GM18505 (cell line): Measurements from ENCODE around the gene AHRR.
"Not testable (repeated sequence)": the region's sequence is repeated elsewhere in the genome, so short reads cannot be mapped to it uniquely, and the experiment has no call there.

Source experiments
- ATAC-seq: cut with Tn5 transposase; IDR thresholded peaks from one replicate; pipeline ENCODE4 v1.9.1; 2021; ENCODE audit not compliant: unreplicated experiment
- POLR2A ChIP-seq: IDR thresholded peaks from 4 replicates; pipeline ENCODE4 v1.6.1; 2011; ENCODE audit warnings: borderline replicate concordance; ENCODE audit not compliant: insufficient read depth, insufficient read length; ENCODE audit errors: extremely low read depth

AHRR gene

DNA sequence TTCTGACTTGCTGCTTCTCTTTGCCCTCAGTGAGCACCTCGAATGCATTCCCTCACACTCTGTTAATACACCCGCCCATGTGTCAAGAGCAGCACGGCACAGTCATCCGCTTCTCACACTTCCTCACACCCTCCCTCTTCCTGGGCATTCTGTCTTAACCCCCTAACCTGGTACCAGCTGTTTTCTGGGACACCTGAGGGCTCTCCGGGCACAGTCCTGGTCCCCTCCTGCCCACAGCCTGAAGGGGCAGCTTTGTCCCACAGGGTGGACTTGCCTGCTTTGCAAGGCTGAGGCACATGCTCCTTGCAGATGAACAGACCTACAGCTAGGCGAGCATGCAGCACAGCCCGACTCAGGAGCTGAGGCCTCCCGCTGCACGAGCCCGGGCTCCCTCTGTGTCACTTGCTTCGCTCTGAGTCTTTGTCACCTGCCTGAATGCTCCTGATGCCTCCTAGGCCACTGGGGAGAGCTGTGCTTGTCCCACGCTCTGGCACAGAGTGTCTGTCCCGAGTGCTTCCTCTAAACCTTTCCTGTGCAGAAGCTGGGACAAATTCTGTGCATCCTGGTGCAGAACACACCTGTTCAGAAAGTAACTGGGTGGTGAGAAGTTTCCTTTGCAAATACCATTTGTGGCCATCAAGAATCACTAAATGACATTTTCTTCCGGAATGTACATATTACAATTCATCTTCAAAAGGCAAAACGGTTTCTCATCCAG, 47.8 kb downstream of the AHRR start:
- no peak for TF ChIP-seq POLR2A
- ATAC-seq = no peak

DNA sequence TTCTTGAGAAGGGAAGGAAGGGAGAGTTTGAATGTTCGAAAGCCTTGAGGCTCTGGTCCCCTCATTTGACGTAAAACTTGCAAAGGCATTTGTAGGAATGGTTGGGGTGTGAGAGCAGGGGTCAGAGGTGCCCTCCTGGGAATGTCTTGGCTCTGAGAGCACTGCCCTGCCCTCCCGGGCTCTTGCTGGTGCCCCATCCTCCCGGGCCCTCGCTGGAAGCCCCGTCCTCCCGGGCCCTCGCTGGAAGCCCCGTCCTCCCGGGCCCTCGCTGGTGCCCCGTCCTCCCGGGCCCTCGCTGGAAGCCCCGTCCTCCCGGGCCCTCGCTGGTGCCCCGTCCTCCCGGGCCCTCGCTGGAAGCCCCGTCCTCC, 48.3 kb downstream of the AHRR start:
- not testable (repeated sequence) for ATAC-seq

DNA sequence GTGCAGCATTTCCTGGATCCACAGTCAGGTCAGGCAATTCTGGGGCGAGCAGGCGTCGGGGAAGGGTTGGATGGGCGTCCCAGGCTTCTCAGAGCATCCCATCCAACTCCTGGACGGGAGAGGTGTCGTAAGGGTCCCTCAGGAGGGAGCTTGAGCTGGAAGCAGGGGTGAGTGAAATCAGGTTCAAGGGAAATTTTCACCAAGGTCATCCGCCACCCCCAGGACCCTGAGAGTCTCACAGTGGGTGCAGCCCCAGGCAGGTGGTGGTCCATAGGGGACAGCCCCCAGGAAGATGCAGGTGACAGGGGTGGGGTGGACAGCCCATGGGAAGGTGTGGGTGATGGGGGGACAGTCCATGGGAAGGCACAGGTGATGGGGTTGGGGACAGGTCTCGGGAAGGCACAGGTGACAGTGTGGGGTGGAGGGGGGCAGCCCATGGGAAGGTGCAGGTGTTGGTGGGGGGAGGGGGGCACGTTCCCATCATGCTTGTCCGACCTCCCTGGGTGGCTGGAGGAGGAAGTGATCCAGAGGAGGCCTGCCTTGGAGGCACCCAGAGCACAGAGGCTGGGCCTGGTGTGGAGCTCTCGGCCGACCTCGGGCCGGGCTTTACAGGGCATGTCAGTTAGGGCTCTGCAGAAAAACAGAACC, 48.9 kb downstream of the AHRR start:
- no peak for TF ChIP-seq POLR2A
- ATAC-seq = no peak

DNA sequence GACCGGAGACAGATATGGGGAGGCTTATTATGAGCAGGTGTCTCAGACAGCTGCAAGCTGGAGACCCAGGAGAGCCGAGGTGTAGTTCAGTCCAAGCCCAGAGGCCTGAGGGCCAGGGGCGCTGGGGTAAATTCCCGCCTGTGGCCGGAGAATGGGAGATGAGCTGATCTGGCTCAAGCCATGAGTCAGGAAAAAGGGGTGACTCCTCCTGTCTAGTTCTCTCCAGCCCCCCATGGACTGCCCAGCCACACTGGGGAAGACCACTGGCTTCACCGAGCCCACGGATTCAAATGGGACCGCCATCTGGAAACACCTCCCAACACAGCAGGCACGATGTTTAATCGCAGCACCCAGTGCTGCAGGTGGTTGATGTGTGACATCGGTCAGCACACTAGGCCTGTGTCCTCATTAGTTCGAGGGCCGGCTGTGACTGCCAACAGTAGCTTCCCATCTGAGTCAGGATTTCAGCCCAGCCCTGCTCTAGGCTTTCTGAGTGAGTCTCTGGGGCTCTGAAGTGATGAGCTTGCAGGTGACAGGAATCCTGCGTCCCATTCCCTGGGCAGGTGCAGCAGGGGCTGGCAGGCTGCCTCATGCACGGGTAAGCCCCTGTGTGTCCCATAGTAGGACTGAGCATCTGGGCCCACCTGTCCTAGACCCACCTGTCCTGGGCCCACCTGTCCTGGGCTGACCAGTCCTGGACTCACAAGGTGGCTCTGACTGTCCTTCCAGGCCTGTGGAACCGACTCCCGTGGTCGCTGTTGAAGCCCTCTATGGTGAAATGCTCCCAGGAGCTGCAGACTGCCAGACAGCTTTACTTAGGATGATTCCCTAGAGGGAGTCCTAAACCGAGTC, 49.7 kb downstream of the AHRR start:
- peak; percentile 16 for TF ChIP-seq POLR2A

DNA sequence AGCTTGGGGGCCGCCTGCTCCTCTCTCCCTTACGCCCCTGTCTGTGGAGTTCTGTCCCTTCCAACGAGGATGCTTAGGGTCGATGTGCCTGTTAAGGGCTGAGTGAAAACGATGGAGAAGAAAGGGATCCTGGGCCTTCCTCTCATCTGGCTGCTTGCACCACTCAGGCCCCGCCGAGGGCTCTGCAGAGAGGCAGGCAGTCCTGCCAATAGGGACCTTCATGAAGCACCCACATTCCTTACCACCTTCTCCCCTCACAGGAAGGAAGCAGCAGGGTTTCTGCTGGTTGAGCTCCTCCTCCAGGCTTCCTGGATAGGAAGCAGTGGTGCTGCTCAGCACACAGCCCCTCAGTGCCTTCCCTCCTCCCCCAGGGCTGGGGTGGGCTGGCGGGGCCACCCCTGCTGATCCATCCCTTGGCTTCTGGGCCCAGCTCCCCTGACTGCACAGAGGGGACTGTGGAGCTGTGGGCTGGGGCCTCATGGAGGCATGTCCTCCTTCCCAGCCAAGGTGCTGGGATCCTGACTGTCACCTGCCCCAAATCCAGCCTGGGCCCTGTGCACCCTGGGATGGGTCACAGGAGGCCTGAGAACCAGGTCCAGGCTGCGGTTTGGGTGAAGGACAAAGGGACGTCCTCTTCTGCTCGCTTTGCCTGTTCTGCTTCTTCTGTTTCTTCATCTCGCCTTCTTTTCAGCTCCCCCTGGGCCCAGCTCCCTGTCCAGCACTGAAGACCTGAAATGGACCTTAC, 50.5 kb downstream of the AHRR start:
- TF ChIP-seq POLR2A = no peak
- ATAC-seq = no peak

More for the DNA sequence above, 49.7 kb downstream of the AHRR start:
- no peak for ATAC-seq

DNA sequence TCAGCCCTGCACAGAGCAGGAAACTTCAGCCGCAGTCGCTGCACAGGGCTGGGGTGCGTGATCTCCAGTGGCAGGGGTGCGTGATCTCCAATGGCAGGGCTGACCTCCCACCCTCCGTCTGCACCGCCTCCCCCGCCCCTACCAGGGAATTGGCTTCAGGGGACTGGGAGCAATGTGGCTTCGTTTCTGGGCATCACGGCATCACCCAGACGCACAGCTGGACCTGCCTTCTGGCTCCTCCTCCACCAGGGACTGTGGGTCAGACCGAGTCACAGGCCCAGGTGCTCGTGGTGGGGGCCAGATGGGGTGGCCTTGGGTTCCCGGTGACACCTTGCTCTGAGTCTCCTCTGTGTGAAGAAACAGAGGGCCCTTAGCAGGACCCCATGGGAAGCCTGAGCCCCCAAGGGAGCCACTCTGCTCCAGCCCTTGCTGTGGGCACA, 51.1 kb downstream of the AHRR start:
- no peak for TF ChIP-seq POLR2A
- no peak for ATAC-seq

DNA sequence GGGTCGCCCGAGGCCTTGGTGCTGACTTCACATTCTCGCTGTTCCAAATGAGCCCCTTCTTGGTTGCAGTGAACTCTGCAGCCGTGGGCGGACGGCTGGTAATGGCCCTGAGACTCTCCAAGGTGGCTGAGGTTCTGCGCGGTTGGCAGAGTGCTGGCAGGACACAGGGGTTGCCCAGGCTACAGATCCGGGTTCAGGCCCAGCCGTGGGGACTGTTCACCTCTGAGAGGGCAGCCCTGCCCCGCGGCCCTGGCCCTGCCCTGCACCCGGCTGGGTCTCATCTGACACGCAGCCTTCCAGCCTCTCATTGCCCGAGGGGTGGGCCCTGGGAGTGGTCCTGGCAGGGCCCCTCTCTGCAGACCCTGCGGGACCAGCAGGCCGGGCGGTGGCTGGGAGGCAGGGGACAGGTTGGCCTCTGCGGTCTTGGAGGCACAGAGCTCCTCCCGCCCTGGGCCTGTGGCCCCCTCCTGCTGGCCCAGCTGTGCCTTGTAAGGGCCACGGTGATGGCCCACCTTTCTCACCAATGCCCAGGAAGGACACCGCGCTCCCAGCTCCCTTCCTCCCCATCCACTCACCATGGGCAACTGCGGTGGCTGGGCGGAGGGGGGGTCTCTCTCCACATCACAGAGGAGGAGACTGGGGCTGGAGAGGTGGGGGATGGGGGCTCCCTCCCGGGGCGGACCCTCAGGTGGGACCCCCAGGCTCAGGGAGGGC, 51.6 kb downstream of the AHRR start:
- ATAC-seq = peak; percentile 9
- no peak for TF ChIP-seq POLR2A

DNA sequence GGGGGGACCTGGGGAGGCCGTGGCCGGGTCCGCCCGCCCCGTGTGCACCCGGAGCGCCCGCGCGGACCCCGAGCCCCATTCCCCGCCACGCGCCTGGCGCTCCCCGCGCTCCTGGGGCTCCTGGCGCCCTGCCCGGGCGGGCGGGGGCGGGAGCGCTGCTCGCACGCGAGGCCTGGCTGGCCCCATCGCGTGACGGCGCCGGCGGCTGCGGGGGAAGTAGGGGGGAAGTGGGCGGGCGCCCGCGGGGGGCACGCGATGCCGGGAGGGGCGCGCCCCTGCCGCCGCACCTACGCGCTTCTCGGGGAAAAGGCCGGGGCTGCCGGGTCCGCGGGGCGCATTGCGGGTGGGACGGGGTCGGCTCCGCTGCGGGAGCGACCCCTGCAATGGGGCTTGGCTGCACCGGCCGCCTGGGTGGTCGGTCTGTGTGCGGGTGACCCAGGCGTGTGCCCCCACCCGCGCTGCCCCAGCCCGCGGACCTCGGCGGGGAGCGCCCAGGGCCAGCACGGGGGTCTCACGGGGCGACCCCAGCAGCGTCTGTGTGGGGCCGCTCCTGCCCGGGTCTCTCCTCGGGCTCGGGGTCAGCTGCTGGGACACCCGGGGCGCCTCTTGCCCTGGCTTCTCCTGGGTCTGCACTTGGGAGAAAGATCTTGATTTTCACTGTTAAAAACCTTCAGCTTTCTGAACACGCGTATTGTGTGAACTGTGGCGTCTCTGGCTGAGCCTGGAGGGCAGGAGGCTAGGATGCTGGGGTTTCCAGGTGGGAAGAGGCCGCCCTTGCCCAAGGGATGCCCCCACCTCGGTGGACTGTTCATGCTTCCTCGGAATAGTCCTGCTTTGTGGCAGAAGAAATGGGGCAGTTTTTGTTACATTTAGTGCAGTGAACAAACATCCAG, 52.4 kb downstream of the AHRR start:
- ATAC-seq = peak; percentile 47
- TF ChIP-seq POLR2A = peak; percentile 59

DNA sequence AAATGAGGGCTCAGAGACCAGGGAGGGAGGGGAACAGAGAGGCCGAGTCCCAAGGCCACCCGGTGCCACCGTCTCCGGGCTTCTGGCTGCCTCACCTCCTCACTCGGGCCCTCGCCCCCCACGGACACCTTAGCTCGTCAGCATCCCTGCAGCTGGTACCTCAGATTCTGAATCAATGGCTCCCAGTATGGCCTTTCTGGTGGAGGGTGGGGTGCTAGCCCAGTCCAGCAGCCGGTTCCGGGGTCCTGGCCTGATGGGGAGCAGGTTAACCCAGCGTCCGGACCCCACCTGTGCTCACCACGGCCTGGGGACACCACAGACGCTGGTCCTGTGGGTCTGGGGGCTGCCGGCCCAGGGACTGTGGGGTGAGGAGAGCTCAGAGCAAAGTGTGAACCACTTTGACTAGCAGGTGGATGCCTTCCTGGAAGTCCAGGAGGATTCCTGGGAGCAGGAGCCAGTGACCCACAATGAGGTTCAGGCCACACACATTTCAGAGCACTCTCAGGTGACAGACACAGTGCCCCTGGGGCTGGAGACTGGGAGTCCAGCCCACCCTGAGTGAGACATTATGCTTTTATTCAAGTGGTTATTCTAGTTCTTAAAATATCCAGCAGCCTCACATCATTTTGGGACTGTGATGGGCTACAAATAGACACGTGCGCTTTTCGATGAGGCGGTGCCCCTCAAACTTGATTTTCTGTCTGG, 53.3 kb downstream of the AHRR start:
- TF ChIP-seq POLR2A = peak; percentile 4
- no peak for ATAC-seq

DNA sequence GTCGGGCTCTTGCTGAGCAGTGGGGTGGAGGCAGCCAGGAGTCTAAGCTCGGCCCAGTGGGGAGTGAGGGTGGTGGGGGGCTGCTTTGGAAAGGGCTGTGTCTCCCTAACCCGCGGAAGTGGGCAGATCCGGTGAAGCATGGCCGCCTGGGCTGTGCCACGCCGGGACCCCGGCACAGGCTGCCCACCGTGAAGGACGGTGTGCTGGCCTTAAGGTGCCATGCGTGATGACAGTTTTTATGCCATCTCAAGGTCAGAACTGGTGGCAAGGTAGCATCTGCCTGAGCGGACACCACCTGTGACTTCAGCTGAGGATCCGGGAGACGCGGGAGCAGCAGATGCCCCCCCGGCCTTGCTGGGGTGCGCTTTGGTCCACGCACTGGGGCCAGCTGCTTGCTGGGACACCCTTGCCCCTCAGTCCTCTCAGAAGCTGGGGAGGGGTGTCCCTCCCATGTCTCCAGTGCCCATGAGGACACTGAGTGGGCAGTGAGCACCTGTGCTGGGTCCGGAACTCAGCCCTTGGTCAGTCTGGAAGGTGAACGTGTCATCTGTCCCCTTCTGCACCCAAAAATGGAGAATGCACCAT, 53.9 kb downstream of the AHRR start:
- ATAC-seq = no peak
- no peak for TF ChIP-seq POLR2A
